ENCODE data around the gene MAPRE2.

- TF ChIP-seq EZH2phosphoT487 (IDR thresholded peaks at IDR 0.05; ENCODE audit: borderline replicate concordance, low read length) (no peak), CTCF (IDR thresholded peaks at IDR 0.05; ENCODE audit: low read depth, low read length, poor library complexity, severe bottlenecking) (no peak)
Observed at GRCh38 chr18:35110554-35111485, 69.6 kb downstream of the MAPRE2 start.
